HG02763 (cell line): ENCODE data around the gene ROBO3.

Experiments used
- ATAC-seq: cut with Tn5 transposase; IDR thresholded peaks from one replicate; pipeline ENCODE4 v1.9.1; 2021; ENCODE audit warnings: mild to moderate bottlenecking, moderate library complexity; ENCODE audit not compliant: unreplicated experiment

The ROBO3 gene

DNA sequence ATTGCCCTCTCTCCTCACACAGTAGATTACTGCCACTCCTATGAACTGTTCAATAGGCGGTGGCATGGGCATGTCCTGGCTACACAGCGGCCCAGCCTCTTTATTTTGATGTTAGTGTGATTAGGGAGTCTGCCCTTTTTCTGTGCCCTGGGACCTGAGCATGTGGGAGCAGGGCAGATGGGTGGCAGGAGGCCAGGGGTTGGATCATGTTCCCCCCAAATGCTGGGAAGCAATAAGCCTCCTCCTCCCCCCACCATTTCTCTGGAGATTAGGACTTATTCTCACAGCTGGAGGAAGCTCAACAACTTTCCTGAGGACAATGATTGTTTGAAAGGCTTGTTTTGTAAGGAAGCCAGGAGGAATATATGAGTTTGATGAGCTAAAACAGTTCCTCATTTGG, 54.7 kb downstream of the ROBO3 start:
- ATAC-seq, result no peak

DNA sequence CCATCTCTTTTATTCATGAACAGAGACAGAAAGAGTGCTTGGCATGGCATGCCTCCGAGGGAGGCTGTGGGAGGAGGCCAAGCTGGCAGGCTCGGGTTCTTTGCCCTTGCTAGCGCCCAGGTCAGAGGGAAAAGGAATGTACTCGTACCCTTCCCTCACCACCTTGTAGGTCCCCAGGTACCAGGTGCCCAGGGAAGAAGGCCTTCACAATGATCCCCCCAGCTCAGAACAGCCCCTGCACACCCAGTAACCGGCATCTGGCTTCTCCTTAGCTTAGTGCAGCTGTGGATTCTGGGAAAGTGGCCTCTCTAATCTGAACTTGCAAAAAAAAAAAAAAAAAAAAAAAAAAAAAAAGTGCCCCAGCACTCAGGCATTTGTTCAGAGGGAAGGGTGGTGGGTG, 55.1 kb downstream of the ROBO3 start:
- no peak for ATAC-seq

DNA sequence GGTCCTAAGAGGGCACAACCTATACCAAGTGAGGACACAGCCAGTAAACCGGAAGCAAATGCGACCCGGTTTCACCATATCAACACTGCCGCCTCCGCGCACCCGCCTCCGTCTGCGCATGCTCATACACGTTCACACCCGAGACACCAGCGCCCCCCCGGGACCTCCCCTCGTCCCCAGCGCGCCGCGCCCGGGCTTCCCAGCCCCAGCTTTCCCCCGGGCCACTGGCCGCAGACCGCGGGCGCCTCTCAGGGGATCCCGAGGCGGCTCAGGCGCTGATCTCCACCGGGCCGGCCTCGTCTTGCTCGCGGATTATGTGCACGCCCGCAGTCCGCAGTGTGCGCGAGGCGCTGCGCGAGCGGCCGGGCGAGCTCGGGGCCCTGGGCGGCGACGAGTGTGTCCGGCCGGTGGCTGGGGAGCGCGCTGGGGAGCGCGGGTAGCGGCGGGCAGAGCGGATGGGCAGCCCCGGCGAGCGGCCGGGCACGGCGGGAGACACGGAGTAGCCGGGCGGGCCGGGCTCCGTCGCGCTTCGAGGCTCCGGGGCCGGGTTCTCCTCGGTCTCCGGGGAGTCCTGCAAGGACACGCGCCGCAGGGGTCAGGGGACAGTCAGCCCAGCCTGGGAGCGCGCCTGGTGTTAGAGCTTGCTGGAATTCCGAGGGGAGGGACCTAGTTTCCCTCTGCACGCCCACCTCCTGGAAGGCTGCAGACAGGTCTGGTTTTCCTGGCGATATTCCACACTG, 55.8 kb downstream of the ROBO3 start:
- peak; percentile 51 for ATAC-seq

DNA sequence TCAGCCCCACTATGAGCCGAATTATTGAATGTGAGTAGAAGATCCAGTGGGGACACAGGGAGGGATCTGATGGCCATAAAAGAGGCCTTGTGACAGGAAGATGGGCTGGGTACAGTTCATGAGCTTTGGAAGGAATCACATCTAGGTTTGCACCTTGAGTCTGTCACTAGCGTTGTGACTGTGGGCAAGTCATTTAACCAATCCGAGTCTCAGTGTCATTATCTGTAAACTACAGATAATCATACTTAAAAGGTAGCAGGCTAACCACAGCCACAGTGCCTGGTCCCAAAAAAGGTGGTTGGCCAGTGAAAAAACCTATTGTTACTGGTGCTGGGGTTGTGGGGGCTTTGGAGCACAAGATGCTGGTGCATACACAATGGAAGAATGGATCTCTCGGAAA, 57.6 kb downstream of the ROBO3 start:
- ATAC-seq, result no peak

DNA sequence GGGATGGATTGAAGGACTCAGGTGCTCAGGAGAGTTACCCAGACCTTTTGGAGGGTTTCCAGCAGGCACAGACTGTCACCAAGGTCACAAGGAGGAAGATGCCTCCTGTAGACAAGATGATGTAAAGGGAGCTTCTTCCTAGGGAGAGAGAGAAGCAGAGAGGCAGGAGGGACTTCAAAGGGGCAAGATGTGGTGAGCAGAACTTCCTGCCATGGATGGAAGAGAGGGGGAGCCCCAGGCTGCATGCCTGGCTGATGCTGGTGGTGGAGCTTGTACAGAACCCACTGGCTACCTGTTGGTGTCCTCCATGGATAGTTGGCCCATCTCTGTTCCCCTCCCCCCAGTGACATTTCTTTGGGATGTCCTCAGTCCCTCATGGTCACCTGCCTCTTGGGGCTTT, 58.1 kb downstream of the ROBO3 start:
- ATAC-seq, result no peak

DNA sequence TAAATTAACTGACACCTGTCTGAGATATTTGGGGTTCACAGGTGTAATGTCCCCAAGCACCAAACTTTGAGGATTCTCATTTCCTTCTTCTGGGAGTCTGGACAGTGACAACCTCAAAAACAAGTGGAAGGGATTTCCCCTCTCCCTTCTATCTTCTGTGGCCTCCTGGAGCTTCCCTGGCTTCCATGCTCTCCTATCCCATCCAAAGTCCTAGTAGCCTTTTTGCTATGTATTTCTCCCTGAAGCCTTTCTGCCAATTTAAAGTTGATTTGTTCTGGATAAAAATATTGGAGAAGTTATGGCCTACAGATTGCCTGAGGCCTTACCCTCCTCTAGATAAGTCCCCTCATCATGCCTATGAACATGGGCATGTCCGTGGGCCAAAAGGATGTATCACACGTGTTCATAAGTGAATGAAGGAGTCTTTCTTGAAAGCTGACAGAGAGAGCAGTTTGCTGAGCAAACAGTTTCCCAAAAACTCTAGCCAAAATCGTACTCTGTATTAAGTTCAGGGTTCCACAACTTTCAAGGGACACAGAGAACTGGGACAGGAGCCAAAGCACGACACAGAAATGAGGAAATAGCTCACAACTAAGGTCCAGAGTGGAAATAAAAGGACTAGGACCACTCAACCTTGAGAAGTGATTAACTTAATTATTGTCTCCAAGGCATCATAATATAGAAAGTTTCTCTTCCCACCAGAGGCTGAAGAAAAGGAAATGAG, 63.9 kb downstream of the ROBO3 start:
- ATAC-seq, result no peak

DNA sequence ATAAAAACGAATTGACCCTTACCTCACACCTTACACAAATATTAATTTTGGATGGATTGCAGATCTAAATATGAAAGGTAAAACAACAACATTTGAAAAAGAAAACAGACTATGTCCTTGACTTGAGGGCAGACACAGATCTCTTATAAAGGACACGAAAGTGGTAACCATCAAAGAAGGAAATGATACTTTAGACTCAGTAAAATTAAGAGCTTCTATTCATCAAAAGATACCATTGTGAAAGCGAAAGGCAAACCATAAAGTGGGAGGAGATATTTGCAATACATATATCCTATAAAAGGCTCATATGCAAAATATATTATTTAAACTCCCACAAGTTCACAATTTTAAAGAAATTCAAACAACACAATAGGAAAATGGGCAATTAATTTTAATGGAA, 65.6 kb downstream of the ROBO3 start:
- peak; percentile 64 for ATAC-seq
